Measurements from ENCODE around the gene ARHGEF11.

ARHGEF11 gene

DNA sequence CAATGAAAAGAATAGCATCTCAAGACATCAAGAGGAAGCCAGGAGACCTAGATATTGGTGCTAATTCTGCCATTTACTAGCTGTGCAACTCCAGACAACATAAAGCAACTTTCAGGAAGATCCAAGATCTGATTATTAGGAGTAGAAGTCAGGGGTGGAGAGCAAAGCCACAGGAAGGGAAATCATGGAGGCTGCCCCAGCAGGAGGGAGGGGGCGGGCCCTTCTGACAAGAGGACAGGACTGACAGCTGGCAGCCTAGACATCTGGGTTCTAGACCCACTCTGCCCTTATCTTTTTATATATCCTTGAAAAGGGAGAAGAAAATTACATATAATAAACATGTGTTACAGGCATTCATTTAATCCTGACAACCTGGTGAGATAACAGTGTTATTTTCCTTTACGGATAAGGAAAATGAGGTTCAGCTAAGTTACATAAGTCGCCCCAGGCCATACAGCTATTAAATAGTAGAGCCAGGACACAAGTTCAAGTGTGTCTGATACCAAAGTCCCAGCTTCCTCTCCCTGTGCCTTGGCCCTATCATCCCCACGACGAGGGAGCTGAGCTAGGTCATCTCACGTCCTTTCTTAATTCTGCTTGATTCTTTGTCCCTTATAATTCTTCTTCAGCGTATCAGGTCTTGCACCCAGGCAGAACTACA lies 46.6 kb downstream of the ARHGEF11 start:
- no peak for DNase-seq

GRCh38 chr1:156998301-156998700 lies 47.2 kb downstream of the ARHGEF11 start:
- no peak for DNase-seq

DNA sequence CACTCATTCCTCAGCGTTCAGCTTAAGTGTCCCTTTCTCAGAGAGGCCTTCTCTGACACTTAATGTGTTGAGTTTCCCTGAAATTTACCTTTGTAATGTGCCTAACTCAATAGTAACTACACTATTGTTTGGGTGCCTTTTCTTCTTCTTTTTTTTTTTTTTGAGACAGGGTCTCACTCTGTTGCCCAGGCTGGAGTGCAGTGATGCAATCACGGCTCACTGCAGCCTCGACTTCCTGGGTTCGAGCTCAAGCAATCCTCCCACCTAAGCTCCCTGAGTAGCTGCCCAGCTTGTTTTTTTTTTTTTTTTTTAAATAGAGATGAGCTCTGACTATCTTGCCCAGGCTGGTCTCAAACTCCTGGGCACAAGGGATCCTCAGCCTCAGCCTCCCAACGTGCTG lies 50.1 kb downstream of the ARHGEF11 start:
- DNase-seq = no peak

- DNase-seq = no peak
Measured at GRCh38 chr1:156994277-156994676, 51.3 kb downstream of the ARHGEF11 start.

- DNase-seq = no peak
Measured at GRCh38 chr1:156993426-156994147, 52.0 kb downstream of the ARHGEF11 start.

DNA sequence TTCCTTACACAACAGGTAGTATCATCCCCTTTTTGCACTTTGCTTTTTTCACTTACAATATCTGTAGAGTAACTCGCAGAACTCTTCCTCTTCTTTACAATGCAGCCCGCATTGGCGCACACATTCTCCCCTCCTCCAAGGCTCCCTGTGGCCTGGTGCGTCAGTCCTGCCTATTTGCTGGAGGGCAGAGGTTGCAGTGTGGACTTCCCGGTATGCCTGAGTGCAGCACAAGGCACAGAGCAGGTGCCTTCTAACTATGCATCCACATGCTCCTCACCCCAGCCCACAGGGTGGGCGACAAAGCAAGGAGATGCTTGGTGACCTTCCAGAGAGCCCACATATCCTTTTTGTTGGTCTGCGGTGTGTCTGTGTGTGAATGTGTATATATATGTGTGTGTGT lies 53.3 kb downstream of the ARHGEF11 start:
- DNase-seq = no peak

DNA sequence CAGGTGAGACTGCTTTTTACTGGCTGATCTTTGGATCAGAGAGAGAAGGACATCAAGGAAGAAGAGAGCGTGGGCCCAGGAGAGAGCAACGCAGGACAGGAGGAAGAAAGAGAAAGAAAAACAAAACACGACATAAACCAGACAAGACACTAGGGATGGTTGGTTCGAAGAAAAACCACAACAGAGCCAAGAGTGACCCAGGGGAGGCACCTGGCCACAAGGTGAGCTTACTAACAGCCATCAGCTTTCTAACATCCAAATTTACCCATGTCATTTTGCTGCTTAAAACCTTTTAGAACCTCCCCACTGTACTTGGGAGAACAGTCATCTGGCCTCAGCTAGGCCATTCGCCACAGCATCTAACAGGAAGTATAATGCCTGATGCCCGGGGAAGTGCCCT lies 57.8 kb downstream of the ARHGEF11 start:
- DNase-seq = no peak

- no peak for DNase-seq
Measured at GRCh38 chr1:156980551-156980950, 65.0 kb downstream of the ARHGEF11 start.

DNA sequence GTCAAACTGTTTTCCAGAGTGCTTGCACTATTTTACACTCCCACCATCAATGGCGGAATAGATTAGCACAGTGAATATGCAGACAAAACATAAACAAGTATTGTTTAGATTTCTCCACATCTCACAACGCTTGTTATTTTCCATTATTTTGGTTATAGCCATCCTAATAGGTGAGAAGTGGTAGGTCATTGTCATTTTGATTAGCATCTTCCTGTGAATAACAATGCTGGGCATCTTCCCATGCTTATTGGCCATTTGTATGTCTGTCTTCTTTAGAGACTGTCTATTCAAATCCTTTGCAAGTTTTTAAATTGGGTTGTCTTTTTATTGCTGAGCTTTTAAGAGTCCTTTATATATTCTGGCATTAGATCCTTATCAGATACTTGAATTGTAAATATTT lies 70.5 kb downstream of the ARHGEF11 start:
- DNase-seq = no peak

DNA sequence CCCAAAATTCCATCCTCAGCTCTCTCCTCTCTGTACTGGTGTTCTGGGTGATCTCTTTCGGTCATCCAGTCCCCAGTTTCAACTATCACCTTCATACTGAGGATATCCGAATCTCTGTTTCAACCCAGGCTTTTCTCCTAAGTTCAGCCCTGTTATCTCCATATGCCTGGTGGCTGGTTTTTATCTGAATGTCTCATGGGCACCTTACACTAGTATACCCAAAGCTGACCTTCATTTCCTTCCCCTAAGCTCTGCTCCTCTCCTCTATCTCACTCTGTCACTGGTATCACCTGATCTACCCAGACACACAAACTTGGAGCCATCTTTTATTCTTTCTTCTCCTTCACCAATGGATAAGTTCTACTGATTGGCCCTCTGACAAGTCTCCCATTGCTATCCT lies 72.1 kb downstream of the ARHGEF11 start:
- DNase-seq = no peak

- peak in 1 of 2 experiments; percentile 18 for DNase-seq
Measured at GRCh38 chr1:156970017-156970416, 75.5 kb downstream of the ARHGEF11 start.

DNA sequence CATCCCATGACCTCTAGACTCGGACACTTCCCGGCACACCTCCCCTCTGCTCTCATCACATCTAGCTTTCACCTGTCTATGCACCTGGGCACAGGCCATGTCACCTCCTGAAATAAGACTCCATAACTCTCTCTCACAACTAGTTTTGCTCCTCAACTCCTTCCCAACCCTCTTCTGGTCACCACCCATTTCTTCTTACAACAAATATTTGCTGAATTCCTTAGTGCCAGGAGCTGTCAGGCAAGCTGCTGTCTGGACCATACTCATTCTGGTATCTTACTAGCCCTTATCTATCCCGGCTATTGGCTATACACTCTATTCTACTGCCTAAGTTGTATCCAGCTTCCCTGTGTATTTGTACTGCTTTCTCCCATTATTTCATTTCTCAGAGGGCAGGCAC lies 76.0 kb downstream of the ARHGEF11 start:
- DNase-seq = no peak

GRCh38 chr1:156964441-156964840 lies 81.1 kb downstream of the ARHGEF11 start:
- DNase-seq = no peak

- no peak for DNase-seq
Measured at GRCh38 chr1:156963621-156964020, 81.9 kb downstream of the ARHGEF11 start.

DNA sequence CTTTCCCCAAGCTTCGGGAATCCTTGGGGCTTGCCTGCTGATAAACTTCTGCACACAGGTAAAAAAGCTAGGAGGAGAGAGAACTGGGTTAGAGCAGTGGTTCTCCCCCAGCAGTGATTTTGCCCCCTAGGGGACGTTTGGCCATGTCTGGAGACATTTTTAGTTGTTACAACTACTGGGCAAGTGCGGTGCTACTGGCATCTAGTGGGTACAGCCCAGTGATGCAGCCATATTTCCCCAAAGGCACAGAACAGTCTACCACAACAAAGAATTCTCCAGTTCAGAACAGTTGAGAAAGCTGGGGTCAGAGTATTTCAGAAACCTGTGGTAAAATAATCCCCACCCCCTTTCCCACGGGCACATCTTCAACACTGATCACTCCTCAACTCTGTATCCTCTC lies 83.8 kb downstream of the ARHGEF11 start:
- peak in 1 of 2 experiments; percentile 26 for DNase-seq

GRCh38 chr1:156959925-156960324 lies 85.6 kb downstream of the ARHGEF11 start:
- DNase-seq = no peak

GRCh38 chr1:156959414-156959813 lies 86.1 kb downstream of the ARHGEF11 start:
- no peak for DNase-seq

- DNase-seq = no peak
Measured at GRCh38 chr1:156958247-156958714, 87.3 kb downstream of the ARHGEF11 start.

DNA sequence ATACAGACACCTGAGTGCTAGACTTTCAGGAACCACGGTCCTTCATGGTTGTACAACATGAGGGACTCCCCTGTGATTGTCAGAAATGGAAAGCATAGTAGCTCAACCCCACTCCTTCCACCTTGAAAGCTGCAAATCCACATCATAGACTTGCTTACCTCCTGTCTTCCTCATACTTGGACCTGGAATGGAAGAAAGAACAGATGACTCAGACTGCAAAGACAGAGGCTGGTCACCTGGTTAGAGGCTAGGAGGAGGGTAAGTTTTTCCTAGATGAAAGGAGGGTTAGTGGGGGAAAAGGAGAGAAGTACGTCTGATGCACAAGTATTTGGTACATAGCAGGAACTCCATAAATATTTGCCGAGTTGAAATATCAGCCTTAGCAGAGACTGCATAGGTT lies 87.9 kb downstream of the ARHGEF11 start:
- DNase-seq = no peak

- no peak for DNase-seq
Measured at GRCh38 chr1:156956333-156956732, 89.2 kb downstream of the ARHGEF11 start.

DNA sequence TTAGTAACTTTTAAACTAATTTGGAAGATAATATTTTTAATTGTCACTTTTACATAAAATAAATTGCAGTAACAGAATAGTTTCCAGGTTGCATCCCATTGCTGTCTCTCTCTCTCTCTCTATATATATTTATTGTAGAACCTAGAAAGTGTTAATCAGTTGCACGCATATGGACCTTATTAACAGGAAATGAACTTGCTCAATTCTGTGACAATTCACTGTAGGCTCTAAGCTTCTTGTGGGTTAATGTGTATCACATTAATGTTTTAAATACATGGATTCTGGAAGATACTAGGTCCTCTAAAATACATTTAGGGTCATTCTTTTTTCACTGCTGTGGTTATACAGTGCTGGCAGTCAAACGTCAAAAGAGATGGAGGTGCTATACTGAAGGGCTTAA lies 92.0 kb downstream of the ARHGEF11 start:
- DNase-seq = no peak

GRCh38 chr1:156951371-156951770 lies 94.2 kb downstream of the ARHGEF11 start:
- DNase-seq = no peak

DNA sequence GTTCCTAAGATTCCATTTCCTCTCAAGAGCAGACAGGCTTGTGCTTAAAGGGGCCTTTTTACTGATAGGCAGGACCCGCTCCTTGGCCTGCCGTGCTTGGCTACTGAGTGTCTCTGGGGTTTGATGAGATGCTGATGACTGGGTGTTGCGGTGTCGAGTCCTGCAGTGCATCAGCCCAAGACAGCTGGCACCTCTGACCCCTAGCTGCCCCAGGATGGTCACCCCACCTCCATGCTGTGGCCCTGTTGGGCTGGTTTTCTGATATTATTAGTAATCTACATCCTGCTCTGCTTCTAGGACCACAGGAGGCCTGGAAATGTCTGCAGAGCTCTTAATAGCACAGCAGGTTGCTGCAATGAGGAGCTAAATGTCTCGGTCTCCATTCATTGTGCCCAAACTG lies 96.4 kb downstream of the ARHGEF11 start:
- DNase-seq = no peak

DNA sequence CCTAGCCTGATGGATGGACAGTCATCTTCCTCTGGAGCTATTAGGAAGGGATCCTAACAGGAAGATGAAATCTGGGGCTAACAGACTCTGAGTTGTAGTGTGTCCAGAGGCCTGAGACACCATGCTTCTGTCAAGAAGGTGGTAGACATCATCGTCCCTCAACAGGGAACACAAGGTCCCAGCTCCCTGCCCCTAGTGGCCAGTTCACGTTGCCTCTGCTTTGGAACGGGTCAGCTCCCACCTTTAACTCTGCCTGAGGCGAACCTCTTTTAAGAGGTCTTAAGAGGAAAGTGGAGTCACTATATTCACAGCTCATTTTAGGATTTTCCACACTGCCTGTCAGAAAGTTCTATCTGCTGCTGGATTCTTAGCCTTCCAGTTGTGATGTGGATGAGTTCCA lies 96.8 kb downstream of the ARHGEF11 start:
- DNase-seq = peak in 1 of 2 experiments; percentile 31
